ENCODE measurements around the gene HTRA1. TPM values are rescaled to one million over a fixed set of nuclear protein-coding genes. Genes with fewer than 3 reads are reported as not detected.

The HTRA1 gene
- total RNA-seq, 2 donors from 2014 or later: 14.6 to 37.0 TPM

DNA sequence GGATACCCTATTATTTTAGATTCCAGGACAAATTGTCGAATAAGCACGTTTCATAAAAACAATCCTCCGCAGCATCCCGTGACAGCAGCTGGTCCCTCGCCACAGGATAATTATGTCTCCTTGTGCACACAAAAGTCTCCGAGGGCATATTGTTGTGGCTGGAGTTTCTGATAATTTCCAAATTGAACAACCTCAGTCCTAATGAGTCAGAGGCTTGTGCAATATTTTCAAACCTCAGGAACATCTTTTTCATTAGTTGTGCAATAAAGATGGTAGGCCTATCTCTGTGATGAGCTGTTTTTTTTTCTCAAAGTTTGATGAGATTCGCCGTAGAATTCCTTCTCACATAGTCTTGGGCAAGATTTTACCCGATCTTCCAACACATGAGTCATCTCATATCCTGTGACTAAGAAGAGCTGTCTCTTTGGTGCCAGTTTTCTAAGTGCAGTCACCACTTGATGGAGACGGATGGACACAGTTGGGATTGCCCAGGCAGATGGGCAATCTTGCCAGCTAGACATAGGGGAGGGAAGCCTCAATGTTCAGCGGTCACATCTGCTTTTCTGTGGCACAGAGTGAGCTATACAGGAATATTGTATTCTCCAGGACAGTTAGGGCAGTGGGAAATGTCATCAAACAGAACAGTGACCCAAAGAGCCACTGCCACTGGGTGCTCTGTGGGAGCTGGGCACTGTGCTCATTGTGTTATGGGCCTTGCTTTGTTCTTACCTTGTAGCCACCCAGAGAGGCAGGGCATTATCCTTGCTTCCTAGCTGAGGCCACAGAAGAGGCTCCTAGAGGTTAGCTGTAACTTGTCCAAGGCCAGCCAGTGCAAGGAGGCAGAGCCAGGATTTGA is 7.8 kb downstream of the HTRA1 start:
- intact Hi-C loops (cut with DNase I, micrococcal nuclease): no loop called here
- ATAC-seq (no peak), DNase-seq (no peak)

DNA sequence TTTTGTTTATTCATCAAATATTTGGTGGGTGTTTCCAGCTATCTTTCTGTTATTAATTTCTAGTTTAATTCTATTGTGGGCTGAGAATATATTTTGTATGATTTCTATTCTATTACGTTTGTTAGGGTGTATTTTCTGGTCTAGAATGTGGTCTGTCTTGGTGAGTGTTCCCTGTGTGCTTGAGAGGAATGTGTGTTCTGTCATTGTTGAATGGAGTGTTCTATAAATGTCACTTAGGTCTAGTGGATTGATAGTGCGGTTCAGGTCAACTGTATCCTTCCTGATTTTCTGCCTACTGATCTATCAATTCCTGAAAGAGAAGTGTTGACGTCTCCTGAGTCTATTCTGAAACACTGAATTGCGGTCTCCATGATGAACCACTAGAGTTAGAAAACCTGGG is 8.5 kb downstream of the HTRA1 start:
- intact Hi-C loops (cut with DNase I, micrococcal nuclease): no loop called here
- ATAC-seq (no peak), DNase-seq (no peak)

DNA sequence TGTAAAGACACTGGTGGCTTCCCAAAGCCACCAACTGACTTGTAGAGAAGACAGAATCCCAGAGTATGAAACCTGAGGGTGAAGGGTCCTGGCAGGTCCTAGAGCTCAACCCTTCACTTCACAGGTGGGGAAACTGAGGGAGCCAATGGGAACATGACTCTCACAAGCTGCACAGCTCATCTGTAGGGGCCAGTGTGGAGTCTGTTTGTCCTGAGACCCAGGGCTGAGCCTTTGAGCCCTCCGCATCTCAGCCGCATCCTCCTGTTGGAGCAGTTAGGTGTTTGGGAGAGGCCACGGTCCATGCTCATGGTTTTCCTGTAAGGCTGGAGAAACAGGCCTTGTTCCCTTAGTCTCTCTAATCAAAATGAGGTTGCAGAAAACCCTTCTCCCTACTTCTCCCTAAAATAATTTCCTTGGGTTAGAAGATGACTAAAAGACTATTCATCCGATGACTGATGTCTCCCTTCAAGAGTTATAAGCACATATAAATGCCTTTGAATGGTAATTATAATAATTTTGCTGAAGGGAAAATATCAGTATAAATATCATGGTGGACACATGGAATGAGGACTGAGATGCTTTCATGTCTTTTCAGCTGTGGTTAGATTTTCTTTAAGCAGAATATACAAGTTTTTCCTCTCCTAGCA is 10.3 kb downstream of the HTRA1 start:
- intact Hi-C loops (cut with DNase I, micrococcal nuclease): no loop called here
- ATAC-seq: no peak

DNA sequence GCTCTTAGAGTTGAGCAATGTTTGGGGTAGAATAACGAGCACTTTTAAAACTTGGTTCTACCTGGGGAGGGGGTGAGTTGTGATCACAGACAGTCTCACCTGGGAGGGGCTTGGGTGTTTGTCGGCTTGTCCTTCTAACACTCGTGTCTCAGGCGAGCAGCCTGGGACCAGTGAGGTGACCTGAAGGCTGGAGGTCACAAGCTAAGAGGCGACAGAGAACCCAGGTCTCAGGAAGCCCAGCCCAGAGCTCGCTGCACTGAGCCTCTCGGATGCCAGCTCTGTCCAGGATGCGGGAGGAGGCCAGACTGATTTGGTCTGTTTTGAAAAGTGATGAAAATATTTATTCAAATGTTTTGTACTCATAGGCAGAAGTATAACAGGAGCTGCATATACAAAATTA is 11.8 kb downstream of the HTRA1 start:
- intact Hi-C loops (cut with DNase I, micrococcal nuclease): no loop called here
- no peak for DNase-seq
- ATAC-seq: no peak

More for the DNA sequence above, 10.3 kb downstream of the HTRA1 start:
- DNase-seq: no peak

DNA sequence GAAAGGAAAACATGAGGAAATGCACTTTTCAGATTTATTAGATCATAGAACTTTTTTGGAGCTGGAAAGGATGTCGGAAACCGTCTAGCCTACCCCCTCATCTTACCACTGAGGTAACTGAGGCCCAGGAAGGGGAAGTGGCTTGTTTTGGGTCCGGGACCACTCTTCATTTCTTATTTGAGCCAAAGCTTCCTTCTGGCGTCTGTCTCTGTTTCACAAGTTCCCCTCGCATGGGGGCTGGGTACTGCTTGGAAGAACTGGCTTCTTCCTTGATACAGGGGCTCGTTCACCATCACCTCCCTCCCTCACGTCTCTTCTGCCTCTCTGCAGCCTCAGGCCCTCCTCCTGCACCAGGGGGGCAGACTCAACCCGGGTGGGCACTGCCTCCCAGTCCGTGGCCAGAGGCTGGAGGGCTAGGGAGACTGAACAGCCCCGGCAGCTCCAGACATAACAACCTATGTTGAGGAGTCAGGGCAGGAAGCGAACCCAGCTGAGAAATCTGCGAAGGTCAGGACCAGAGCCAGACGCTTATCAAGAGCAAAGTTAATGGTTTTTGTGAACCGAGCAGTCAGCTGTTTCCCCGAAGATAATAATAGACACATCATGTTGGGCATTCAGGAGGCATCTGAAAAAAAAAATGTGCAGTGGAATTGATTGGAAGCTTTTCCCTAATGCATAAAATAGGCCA is 12.9 kb downstream of the HTRA1 start:
- DNase-seq (no peak), ATAC-seq (no peak)
- intact Hi-C loops (cut with DNase I, micrococcal nuclease): no loop called here

DNA sequence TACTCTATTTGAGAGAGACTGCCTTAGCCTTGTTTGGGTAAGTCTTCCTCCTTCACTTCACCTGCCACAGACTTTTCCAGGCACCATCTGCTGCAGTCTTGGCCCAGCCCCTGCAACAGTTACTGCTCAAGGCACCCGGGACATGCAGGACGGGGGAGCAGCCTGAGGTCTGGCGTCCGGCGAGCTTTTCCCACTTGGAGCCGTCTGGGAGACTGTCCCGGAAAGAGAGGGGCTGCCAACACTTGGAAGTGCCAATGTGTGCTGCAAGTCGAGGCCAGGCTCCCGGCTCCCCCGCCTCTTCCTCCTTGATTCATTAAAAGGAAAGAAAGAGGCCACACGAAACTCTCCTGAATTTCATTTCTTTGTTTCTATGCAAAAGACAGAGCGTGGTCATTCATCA is 13.7 kb downstream of the HTRA1 start:
- intact Hi-C loops (cut with DNase I, micrococcal nuclease): no loop called here
- no peak for ATAC-seq
- peak in 1 of 2 donors; percentile 55 for DNase-seq

DNA sequence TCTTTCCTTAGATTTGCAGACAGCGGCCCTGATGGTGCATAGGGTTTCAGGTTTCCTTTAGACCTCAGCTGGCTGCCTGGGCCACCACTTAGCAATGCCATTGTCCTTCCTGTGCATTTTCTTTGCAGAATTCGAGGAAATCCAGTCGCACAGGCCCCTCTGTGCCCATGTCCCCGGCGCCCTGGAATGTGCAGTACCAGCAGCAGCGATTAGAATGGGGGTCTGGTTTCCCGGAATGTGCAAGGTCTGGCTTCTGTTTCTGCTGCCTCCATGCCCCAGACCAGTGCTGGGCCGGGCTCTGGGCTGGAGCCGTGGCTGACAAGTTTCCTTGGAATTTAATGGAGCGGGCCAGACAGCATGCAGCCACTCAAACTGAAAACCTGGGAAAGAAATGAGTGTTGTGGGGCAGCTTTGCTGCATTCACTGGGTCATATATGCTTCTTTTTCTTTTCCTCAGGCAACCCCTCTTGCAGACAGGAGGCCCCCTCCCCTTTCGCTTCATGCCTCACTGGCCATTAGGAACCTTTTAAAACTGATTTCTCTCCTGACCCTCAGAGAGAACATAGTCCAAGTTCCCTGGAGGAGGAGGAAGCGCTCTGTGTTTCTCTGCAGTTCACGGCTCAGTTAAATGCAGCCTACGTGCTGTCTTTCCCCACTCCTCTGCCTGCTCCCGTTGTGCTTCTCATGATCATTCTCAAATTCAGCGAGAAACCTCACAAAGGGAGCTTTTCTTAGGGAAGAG is 14.4 kb downstream of the HTRA1 start:
- ATAC-seq (no peak), DNase-seq (no peak)
- intact Hi-C loops (cut with DNase I, micrococcal nuclease): no loop called here

DNA sequence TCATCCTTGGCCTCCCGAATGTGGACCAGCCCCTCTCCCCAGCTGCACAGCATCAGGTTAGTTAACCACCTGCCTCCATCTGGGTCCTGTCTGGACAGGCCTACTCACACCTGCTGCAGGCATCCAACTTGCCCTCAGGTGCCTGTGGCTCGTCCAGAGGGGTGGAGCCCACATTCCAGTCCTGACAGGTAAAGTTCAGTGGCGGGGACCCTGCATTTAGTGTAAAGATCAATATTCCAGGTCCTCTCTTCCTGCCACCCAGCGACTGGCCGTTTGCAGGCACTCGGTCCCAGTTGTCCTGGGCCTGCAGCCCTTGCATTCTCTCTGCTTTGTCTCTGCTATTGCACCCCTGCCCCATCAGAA is 15.0 kb downstream of the HTRA1 start:
- DNase-seq: no peak
- no peak for ATAC-seq
- intact Hi-C loops (cut with DNase I, micrococcal nuclease): no loop called here

DNA sequence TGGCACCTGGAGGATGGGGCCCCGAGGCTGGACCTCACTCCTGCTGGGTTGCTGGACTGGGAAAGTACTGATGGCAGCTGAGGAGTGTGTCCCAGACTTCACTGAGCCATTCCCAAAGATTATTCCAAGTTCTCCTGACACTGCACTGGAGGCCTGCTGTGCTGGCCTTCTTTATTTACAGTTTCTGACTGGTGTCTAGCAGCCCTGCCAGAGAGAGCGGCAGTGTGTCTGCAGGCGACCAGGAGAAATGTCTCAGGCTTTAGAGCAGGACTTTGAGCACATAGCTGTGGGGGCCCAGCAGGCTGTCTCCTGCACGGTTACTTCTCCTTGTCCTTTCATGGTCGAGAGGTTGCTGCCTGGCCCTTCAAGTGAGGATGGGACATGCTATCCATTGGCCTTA is 16.1 kb downstream of the HTRA1 start:
- DNase-seq: no peak
- ATAC-seq: no peak
- intact Hi-C loops (cut with DNase I, micrococcal nuclease): no loop called here

DNA sequence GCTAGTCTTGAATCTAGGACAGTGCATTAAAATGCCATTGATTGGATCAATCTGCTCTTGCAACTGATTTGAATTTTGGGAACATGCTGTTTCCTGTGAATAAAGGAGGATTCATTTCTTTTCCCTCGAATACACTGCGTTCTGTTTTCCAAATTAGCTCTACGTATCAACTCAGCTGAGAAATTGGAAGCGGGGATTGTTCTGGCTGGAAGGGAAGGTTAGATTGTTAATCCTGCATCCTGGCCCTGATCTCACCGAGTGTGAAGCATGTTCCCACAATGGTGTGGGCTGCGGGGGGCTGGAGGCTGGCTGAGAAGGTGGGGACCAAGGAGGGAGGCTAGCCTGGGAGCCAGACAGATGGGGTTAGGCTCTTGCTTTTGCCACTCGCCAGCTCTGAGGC is 17.6 kb downstream of the HTRA1 start:
- intact Hi-C loops (cut with DNase I, micrococcal nuclease): no loop called here
- DNase-seq: no peak
- no peak for ATAC-seq

DNA sequence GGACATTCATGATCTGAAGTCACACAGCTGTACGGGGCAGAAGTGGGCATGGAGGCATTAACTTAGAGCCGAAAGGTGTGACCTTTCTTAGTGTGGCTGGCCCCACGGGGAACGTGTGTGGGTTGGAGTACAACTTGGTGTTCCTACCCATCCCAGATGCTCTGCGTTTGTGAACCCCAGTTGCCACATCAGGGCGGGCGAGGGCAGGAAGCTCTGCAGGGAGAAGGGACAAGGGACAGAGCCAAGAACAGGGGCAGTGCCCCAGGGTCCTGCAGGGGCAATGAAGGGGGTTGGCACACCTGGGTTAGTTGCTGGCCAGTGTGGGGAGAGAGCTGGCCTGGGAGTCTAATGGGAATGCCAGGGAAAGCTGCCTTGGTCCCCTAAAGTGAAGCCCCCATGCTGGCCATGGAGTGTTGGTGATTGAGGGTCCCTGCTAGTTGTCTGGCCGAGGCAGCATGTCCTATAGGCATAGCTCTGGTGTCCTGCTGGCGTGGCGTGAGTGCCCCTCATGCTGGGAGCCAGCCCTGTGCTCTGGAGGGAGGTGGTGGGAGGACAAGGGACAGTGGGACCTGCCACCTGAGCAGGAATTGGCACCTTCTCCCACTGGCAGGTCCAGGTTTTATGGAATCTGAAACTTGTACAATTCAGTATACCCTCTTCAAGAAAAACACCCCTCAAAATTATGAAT is 18.9 kb downstream of the HTRA1 start:
- DNase-seq: peak in 1 of 2 donors; percentile 15
- no peak for ATAC-seq
- intact Hi-C loops (cut with DNase I, micrococcal nuclease): no loop called here

DNA sequence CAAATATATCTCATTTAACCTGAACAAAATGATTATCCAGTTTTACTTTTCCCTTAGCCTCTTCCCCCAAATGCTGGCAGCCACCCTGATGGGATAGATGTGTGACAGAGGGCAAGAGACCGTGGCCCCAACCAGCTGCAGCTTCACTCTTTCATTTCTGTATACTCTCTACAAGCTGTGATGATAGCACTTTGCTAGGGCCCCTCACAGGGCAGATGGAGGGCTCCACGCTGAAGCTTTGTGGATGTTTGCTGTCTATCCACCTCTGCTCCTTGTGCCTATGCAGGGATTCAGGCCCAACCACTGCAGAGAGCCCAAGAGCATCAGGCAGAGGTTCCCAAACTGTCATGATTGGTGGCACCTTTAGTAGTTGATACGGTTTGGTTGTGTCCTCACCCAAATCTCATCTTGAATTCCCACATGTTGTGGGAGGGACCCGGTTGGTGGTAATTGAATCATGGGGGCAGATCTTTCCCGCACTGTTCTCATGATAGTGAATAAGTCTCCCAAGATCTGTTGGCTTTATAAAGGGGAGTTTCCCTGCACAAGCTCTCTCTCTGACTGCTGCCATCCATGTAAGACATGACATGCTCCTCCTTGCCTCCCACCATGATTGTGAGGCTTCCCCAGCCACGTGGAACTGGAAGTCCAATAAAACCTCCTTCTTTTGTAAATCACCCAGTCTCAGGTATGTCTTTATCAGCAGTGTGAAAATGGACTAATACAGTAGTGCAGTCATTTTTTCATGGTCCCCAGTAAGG is 20.1 kb downstream of the HTRA1 start:
- intact Hi-C loops (cut with DNase I, micrococcal nuclease): no loop called here
- ATAC-seq: no peak
- peak in 1 of 2 donors; percentile 5 for DNase-seq

DNA sequence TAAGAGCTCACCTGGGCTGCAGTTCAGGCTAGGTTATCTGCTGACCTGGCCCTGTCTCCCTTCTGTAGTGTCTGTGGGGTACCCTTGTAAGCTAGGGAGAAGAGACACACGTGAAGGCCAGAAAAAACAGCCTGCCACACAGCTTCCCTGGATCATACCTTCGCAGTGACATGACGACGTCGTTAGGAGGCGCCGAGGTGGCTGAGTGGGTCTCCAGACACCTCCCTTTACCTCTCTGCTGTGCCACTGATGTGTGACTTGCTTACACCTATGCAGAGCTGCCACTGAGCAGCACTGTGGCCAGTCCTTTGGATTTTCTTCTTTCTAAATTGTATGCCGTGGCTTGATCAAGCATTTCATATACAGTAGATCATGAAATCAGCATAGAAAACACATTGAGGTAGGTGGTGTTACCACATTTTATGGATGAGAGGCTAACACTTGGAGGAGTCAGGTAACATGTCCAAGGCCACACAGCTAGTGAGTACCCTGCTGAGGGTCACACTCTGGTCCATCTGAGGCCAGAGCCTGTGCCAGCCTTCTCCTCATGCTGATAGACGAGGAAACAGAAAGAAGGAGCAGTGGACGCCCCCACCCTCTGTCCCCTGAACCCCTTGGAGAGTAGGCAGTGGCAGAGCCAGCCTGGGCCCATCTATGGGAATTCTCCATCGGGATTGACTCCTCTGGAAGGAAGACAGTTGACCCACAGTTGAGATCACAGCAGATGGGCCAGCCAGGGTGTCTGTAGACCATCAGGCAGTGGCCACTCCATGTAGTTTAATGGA is 23.1 kb downstream of the HTRA1 start:
- intact Hi-C loops (cut with DNase I, micrococcal nuclease): no loop called here
- DNase-seq: peak in 1 of 2 donors; percentile 20
- ATAC-seq: no peak

DNA sequence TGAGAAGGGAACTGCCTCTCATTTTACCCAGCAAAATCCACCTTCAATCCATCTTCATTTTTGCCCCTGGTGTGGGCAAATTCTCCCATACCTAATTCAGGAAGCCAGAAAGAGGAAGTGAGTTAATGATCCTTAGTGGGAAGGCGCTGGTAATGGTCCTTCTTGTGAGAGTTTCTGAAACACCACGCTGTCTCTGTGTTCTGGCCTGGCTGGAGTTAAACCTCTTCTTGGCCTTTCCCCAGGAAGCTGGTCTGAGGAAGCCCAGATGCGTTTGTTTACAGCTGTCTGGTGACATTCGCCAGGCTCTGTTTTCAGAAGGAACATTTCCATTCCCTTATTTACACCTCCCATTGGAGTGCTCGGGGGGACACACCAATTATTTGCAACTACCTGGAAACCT is 24.3 kb downstream of the HTRA1 start:
- ATAC-seq: no peak
- intact Hi-C loops (cut with DNase I, micrococcal nuclease): no loop called here
- peak in 1 of 2 donors; percentile 42 for DNase-seq

DNA sequence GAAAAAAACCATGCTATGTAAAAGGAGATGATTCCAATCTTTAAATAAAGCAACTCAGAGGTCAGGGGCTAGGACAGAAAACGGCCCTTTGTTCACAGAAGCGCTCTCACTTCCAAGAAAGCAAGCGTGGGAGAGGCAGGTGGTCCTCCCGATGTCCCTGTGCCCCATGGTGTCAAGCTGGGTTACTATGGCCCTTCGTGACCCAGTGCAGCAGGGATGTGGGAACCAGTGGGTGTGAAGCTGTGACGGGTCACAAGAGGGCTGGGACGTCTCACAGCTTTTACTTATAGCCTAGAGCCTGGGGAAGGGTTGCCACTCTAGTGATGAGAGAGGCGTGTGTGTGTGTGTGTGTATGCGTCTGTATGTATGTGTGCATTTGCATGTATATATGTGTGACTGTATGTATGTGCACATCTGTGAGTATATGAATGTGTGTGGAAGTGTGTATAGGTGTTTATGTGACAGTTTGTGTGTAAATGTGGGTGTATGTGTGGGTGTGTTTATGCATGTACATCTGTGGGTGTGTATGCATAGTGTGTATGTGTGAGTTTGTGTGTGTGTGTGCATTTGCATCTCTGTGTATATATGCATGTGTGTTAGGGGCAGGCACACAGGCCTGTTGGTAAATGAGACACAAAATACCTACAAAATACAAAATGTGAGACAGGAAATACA is 25.2 kb downstream of the HTRA1 start:
- DNase-seq: peak in 1 of 2 donors; percentile 9
- intact Hi-C loops (cut with DNase I, micrococcal nuclease): no loop called here
- ATAC-seq: no peak

DNA sequence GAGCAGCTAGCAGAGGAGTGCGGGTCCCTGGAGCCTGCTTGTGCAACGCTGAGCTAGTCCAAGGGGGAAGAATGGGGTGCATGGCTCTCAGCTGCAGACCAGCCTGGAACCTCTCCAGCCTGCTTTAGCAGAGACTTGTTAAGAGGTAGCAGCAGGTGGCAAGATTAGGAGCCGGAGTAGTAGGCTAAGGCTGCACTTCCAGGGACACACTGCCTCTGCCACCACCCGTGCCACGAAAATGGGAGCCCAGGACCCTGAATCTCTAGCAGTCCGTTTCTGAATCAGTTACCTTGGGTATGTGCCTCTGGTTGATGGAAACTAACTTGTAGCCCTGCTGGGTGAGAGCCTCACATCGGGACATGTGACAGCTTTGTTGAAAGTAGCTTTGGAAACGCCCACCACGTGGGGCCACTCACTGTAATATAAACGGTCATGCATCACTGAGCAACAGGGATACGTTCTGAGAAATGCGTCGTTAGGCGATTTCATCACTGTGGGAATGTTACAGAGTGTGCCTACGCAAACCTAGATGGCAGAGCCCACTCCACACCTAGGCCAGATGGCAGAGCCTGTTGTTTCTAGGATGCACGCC is 25.9 kb downstream of the HTRA1 start:
- intact Hi-C loops (cut with DNase I, micrococcal nuclease): no loop called here
- ATAC-seq: no peak
- peak in 1 of 2 donors; percentile 67 for DNase-seq

Measured in left colon (tissue), 2 donors.